PFSK-1 (cell line): ENCODE measurements around the gene CPT2. TPM values are rescaled to one million over a fixed set of nuclear protein-coding genes. Genes with fewer than 3 reads are reported as not detected.

ENCODE experiments used
- FOXP2 ChIP-seq: optimal IDR thresholded peaks from 2 replicates; pipeline ENCODE3; 2011; ENCODE audit warnings: borderline replicate concordance, control low read depth, inconsistent platforms; ENCODE audit not compliant: insufficient read depth; ENCODE audit errors: extremely low read length, extremely low read depth
- POLR2AphosphoS5 ChIP-seq: IDR thresholded peaks from 2 replicates; pipeline ENCODE4 v1.6.1; 2012; ENCODE audit warnings: low read depth, mild to moderate bottlenecking, control low read depth, low read length, moderate library complexity
- SIN3A ChIP-seq: IDR thresholded peaks from 2 replicates; pipeline ENCODE4 v1.6.1; 2012; ENCODE audit warnings: mild to moderate bottlenecking, low read length, moderate library complexity, borderline replicate concordance; ENCODE audit not compliant: insufficient read depth
- TAF1 ChIP-seq: IDR thresholded peaks from 2 replicates; pipeline ENCODE4 v1.6.1; 2012; ENCODE audit warnings: low read length, control low read depth, borderline replicate concordance; ENCODE audit not compliant: insufficient read depth
- polyA plus RNA-seq: library from polyadenylated mRNA; unstranded; fragments of >200 nt; gene quantifications from one replicate; pipeline ENCODE4 v1.2.1, GENCODE V29; 2012; ENCODE audit warnings: low read depth, missing spikeins; ENCODE audit not compliant: insufficient read length
- TF ChIP-seq, protein P1 (sequence below), 2 experiments: IDR thresholded peaks; 2 replicates each; pipeline versions ENCODE4 v1.6.1 to v1.8.0; 2011 to 2012; ENCODE audit warnings: low read depth in 2 of 2, low read length in 2 of 2, control low read depth in 1 of 2, inconsistent platforms in 1 of 2, mild to moderate bottlenecking in 1 of 2, moderate library complexity in 1 of 2; ENCODE audit not compliant: insufficient read depth in 1 of 2

Gene CPT2
- polyA plus RNA-seq, result 10.5 TPM

DNA sequence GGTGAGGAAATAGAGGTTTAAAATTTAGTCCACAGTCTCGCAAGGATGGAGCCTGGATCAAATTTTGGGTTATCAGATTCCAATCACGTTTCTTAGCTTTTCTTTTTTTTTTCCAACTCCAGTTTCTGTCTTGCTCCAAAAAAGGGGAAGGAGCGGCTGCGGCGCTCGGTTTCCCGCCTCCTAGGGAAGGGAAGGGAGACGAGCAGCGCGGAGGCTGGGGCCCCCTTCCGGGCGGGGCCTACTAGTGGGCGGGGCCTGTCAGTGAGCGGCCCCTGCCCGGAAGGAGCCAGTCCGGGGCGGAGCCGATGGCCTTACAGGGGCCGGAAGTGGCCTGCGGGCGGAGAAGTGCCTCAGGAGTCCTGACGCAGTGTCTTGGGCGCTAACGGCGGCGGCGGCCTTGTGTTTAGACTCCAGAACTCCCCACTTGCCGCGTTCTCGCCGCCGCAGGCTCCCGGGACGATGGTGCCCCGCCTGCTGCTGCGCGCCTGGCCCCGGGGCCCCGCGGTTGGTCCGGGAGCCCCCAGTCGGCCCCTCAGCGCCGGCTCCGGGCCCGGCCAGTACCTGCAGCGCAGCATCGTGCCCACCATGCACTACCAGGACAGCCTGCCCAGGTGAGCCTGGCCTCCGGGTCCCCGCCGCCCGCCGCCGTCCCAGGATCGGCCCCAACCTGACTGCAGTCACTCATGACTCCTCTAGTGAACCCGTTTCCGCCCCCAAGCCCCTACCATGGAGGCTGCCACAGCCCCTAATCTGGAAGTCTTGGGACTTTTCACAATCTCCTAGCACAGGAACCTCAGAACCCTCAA, at the start of gene CPT2:
Gene CPT2, plus strand, starts transcription at position 340 of the 806 bp plus-strand sequence. Its CDS starts 120 bp downstream, at position 460.
- TF ChIP-seq POLR2AphosphoS5 (peak; percentile 94), TAF1 (peak; percentile 74; the same call in 1 of the 2 replicates), FOXP2 (peak; percentile 49)
- TF ChIP-seq, protein P1, sequence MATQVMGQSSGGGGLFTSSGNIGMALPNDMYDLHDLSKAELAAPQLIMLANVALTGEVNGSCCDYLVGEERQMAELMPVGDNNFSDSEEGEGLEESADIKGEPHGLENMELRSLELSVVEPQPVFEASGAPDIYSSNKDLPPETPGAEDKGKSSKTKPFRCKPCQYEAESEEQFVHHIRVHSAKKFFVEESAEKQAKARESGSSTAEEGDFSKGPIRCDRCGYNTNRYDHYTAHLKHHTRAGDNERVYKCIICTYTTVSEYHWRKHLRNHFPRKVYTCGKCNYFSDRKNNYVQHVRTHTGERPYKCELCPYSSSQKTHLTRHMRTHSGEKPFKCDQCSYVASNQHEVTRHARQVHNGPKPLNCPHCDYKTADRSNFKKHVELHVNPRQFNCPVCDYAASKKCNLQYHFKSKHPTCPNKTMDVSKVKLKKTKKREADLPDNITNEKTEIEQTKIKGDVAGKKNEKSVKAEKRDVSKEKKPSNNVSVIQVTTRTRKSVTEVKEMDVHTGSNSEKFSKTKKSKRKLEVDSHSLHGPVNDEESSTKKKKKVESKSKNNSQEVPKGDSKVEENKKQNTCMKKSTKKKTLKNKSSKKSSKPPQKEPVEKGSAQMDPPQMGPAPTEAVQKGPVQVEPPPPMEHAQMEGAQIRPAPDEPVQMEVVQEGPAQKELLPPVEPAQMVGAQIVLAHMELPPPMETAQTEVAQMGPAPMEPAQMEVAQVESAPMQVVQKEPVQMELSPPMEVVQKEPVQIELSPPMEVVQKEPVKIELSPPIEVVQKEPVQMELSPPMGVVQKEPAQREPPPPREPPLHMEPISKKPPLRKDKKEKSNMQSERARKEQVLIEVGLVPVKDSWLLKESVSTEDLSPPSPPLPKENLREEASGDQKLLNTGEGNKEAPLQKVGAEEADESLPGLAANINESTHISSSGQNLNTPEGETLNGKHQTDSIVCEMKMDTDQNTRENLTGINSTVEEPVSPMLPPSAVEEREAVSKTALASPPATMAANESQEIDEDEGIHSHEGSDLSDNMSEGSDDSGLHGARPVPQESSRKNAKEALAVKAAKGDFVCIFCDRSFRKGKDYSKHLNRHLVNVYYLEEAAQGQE (IDR thresholded peaks at IDR 0.05; ENCODE audit: insufficient read depth in 1 of 2, low read depth in 2 of 2, low read length in 2 of 2), result no peak

- no peak for TF ChIP-seq POLR2AphosphoS5
- TF ChIP-seq, protein P1 (IDR thresholded peaks at IDR 0.05; ENCODE audit: insufficient read depth in 1 of 2, low read depth in 2 of 2, low read length in 2 of 2), result no peak
- no peak for TF ChIP-seq SIN3A
- TF ChIP-seq FOXP2, result no peak
- TF ChIP-seq TAF1, result no peak
Observed at GRCh38 chr1:53147174-53147573, 49.5 kb upstream of the CPT2 start.

DNA sequence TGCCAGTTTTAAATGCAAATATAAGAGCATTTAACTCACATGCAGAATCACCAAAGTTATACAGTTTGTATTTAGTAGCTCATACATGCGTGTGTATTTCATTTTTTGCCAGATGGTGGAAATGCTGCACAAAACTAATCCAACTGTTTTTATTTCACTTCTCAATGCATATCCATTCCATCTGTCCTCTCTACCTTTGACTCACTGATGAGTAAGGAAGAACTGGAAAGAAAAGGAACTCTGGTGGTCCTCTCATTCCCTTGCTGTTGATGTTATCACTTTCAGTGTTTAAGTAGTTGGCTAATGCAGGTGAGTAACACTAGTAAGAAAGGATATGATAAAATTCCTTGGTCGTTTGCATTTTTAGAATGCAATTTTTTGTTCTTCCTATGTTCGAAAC, 48.5 kb upstream of the CPT2 start:
- TF ChIP-seq, protein P1 (IDR thresholded peaks at IDR 0.05; ENCODE audit: insufficient read depth in 1 of 2, low read depth in 2 of 2, low read length in 2 of 2), result no peak
- TF ChIP-seq TAF1, result no peak
- no peak for TF ChIP-seq POLR2AphosphoS5
- no peak for TF ChIP-seq SIN3A
- no peak for TF ChIP-seq FOXP2

DNA sequence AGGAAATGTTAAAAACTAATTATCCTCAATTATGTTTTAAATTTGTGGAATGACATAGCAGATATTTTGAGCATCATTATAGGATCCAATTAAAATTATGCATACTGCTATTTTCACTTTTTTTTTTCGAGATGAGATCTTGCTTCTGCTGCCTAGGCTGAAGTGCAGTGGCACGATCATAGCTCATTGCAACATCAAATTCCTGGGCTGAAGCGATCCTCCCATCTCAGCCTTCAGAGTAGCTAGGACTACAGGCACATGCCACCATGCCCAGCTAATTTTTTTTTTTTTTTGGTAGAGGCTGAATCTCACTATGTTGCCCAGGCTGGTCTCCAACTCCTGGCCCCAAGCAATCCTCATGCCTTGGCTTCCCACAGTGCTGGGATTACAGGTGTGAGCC, 42.9 kb upstream of the CPT2 start:
- TF ChIP-seq, protein P1 (IDR thresholded peaks at IDR 0.05; ENCODE audit: insufficient read depth in 1 of 2, low read depth in 2 of 2, low read length in 2 of 2), result no peak
- TF ChIP-seq SIN3A (no peak), POLR2AphosphoS5 (no peak), FOXP2 (no peak)
